ENCODE results near the gene LDB2. TPM values are rescaled to one million over a fixed set of nuclear protein-coding genes. Genes with fewer than 3 reads are reported as not detected.

LDB2 gene
- total RNA-seq, 1 experiment from 2014 or later: not detected

GRCh38 chr4:16777726-16778125, 120.7 kb downstream of the LDB2 start:
- CTCF ChIA-PET: no interaction called here
- Mint-ChIP-seq H3K4me3 (ENCODE audit: low read depth, unreplicated experiment) (no peak overlapping the region), H3K36me3 (ENCODE audit: insufficient read depth, unreplicated experiment) (no peaks in the 10 kb centered on the region), H3K27me3 (ENCODE audit: unreplicated experiment) (no peaks in the 10 kb centered on the region), H3K9me3 (ENCODE audit: low read depth, unreplicated experiment) (no peaks in the 10 kb centered on the region), H3K27ac (ENCODE audit: unreplicated experiment) (no peak overlapping the region), H3K4me1 (ENCODE audit: low read depth, unreplicated experiment) (no peaks in the 10 kb centered on the region)
- intact Hi-C loops (cut with micrococcal nuclease; ENCODE audit: unreplicated experiment): no loop called here
- BruUV-seq (replicated peaks): no TSS peak
- TF ChIP-seq, protein P1, sequence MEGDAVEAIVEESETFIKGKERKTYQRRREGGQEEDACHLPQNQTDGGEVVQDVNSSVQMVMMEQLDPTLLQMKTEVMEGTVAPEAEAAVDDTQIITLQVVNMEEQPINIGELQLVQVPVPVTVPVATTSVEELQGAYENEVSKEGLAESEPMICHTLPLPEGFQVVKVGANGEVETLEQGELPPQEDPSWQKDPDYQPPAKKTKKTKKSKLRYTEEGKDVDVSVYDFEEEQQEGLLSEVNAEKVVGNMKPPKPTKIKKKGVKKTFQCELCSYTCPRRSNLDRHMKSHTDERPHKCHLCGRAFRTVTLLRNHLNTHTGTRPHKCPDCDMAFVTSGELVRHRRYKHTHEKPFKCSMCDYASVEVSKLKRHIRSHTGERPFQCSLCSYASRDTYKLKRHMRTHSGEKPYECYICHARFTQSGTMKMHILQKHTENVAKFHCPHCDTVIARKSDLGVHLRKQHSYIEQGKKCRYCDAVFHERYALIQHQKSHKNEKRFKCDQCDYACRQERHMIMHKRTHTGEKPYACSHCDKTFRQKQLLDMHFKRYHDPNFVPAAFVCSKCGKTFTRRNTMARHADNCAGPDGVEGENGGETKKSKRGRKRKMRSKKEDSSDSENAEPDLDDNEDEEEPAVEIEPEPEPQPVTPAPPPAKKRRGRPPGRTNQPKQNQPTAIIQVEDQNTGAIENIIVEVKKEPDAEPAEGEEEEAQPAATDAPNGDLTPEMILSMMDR (IDR thresholded peaks at IDR 0.05; ENCODE audit: unreplicated experiment): no peak
- no peak for DNase-seq

- H3K27me3 Mint-ChIP-seq (ENCODE audit: unreplicated experiment): no peaks in the 10 kb centered on the region
- DNase-seq: no peak
- no peaks in the 10 kb centered on the region for H3K36me3 Mint-ChIP-seq (ENCODE audit: insufficient read depth, unreplicated experiment)
- CTCF ChIA-PET: no interaction called here
- no TSS peak for BruUV-seq (replicated peaks)
- TF ChIP-seq, protein P1 (IDR thresholded peaks at IDR 0.05; ENCODE audit: unreplicated experiment): no peak
- no peak overlapping the region for H3K27ac Mint-ChIP-seq (ENCODE audit: unreplicated experiment)
- no peak overlapping the region for H3K4me3 Mint-ChIP-seq (ENCODE audit: low read depth, unreplicated experiment)
- no peaks in the 10 kb centered on the region for H3K9me3 Mint-ChIP-seq (ENCODE audit: low read depth, unreplicated experiment)
- intact Hi-C loops (cut with micrococcal nuclease; ENCODE audit: unreplicated experiment): no loop called here
- no peaks in the 10 kb centered on the region for H3K4me1 Mint-ChIP-seq (ENCODE audit: low read depth, unreplicated experiment)
These were observed 122.9 kb downstream of the LDB2 start for GRCh38 chr4:16775411-16776154.

DNA sequence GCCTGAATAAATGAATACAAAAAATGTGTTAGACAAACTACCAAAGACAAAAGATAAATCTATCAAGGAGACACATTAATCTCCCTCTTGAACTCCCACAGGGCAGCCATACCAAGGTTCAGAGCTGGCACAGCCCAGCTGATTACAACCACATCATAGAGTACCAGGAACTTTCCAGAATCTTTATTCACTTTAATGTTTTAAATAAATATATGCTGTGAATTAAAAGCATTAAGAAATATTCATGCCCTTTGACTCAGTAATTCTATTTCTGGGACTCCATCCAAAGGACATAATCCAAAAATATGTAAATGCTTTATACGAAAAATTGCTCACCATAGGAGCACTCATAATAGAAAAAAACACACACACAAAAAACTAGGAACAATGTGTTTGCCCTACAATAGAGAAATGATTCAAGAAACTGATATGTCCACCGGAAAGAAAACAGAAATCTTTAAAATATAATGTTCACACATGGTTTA, 126.0 kb downstream of the LDB2 start:
- intact Hi-C loops (cut with micrococcal nuclease; ENCODE audit: unreplicated experiment): no loop called here
- Mint-ChIP-seq H3K9me3 (ENCODE audit: low read depth, unreplicated experiment) (no peaks in the 10 kb centered on the region), H3K27ac (ENCODE audit: unreplicated experiment) (no peak overlapping the region), H3K4me1 (ENCODE audit: low read depth, unreplicated experiment) (no peaks in the 10 kb centered on the region), H3K4me3 (ENCODE audit: low read depth, unreplicated experiment) (no peak overlapping the region), H3K36me3 (ENCODE audit: insufficient read depth, unreplicated experiment) (no peaks in the 10 kb centered on the region), H3K27me3 (ENCODE audit: unreplicated experiment) (no peaks in the 10 kb centered on the region)
- no peak for DNase-seq
- CTCF ChIA-PET: no interaction called here
- TF ChIP-seq, protein P1 (IDR thresholded peaks at IDR 0.05; ENCODE audit: unreplicated experiment): no peak
- BruUV-seq (replicated peaks): no TSS peak

DNA sequence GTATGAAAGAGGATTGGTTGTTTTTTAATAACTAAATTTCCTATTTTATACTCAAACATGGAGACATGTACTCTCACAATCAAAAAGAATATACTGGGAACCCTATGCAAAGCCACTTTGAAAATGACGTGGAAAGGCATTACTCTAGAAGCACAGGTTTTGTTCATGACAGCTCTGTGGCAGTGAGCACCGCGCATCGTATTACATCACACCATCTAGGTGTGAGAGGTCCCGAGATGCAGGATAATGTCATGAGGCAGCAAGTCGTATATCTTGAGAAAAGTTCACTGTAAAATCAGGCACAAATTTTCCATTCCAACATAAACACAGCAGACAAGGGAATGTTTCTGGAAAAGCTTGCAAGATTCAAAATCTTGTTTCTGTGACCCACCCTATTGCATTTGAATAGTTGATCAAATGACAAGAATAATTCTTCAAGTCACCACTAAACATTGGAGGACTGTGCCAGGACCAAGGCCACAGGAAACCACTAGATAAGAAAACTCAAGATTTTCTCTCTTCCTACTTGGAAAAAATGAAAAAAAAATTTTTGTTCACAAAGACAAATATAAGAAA, 127.6 kb downstream of the LDB2 start:
- H3K4me1 Mint-ChIP-seq (ENCODE audit: low read depth, unreplicated experiment): no peaks in the 10 kb centered on the region
- no peaks in the 10 kb centered on the region for H3K27me3 Mint-ChIP-seq (ENCODE audit: unreplicated experiment)
- no TSS peak for BruUV-seq (replicated peaks)
- H3K27ac Mint-ChIP-seq (ENCODE audit: unreplicated experiment): no peak overlapping the region
- intact Hi-C loops (cut with micrococcal nuclease; ENCODE audit: unreplicated experiment): no loop called here
- no peaks in the 10 kb centered on the region for H3K36me3 Mint-ChIP-seq (ENCODE audit: insufficient read depth, unreplicated experiment)
- no peak for DNase-seq
- no peak overlapping the region for H3K4me3 Mint-ChIP-seq (ENCODE audit: low read depth, unreplicated experiment)
- TF ChIP-seq, protein P1 (IDR thresholded peaks at IDR 0.05; ENCODE audit: unreplicated experiment): no peak
- CTCF ChIA-PET: no interaction called here
- H3K9me3 Mint-ChIP-seq (ENCODE audit: low read depth, unreplicated experiment): no peaks in the 10 kb centered on the region

All from Calu3 (cell line).